HG02678 (cell line): ENCODE data around the gene TMEM196.
"Not testable (repeated sequence)": the region's sequence is repeated elsewhere in the genome, so short reads cannot be mapped to it uniquely, and the experiment has no call there.

Experiments
- ATAC-seq: cut with Tn5 transposase; IDR thresholded peaks from one replicate; pipeline ENCODE4 v1.9.1; 2021; ENCODE audit warnings: mild to moderate bottlenecking, moderate library complexity; ENCODE audit not compliant: unreplicated experiment

Gene TMEM196

GRCh38 chr7:19708397-19709248 is 64.8 kb downstream of the TMEM196 start, which contains the start of gene POLR1F:
TSS of gene POLR1F (minus strand) at chr7:19709037. CDS start at chr7:19709016, 21 bp downstream.
- peak; percentile 98 for ATAC-seq

- no peak for ATAC-seq
Measured at GRCh38 chr7:19707240-19707639, 66.2 kb downstream of the TMEM196 start.

GRCh38 chr7:19705663-19706062 is 67.8 kb downstream of the TMEM196 start:
- ATAC-seq = no peak

GRCh38 chr7:19701471-19701870 is 71.9 kb downstream of the TMEM196 start:
- no peak for ATAC-seq

- no peak for ATAC-seq
Measured at GRCh38 chr7:19700936-19701335, 72.5 kb downstream of the TMEM196 start.

- no peak for ATAC-seq
Measured at GRCh38 chr7:19698331-19698730, 75.1 kb downstream of the TMEM196 start.

GRCh38 chr7:19696926-19697325 is 76.5 kb downstream of the TMEM196 start:
- ATAC-seq = no peak

GRCh38 chr7:19692111-19692828 is 81.1 kb downstream of the TMEM196 start:
- no peak for ATAC-seq

- ATAC-seq = no peak
Measured at GRCh38 chr7:19690736-19691135, 82.7 kb downstream of the TMEM196 start.

GRCh38 chr7:19689130-19689529 is 84.3 kb downstream of the TMEM196 start:
- not testable (repeated sequence) for ATAC-seq

GRCh38 chr7:19681596-19681995 is 91.8 kb downstream of the TMEM196 start:
- ATAC-seq = no peak

- ATAC-seq = peak; percentile 92
Measured at GRCh38 chr7:19677180-19677579, 96.2 kb downstream of the TMEM196 start.

- ATAC-seq = no peak
Measured at GRCh38 chr7:19675816-19676215, 97.6 kb downstream of the TMEM196 start.

GRCh38 chr7:19674266-19674960 is 99.0 kb downstream of the TMEM196 start:
- no peak for ATAC-seq

GRCh38 chr7:19670806-19671205 is 102.6 kb downstream of the TMEM196 start:
- no peak for ATAC-seq
